Muscle layer of duodenum (tissue), 2 donors: ENCODE measurements around the gene NR2C2.

ENCODE experiments used
- H3K27ac ChIP-seq: one replicate; pipeline ENCODE4 v1.7.0; 2013; ENCODE audit warnings: mild to moderate bottlenecking, low read length
- H3K27me3 ChIP-seq: one replicate; pipeline ENCODE4 v1.7.0; 2013; ENCODE audit warnings: low read depth, mild to moderate bottlenecking, control low read depth, low read length
- H3K36me3 ChIP-seq, 2 donors: one replicate each; pipeline ENCODE4 v1.7.0; 2013; ENCODE audit warnings: low read length in 2 of 2, control low read depth in 1 of 2, mild to moderate bottlenecking in 1 of 2; ENCODE audit not compliant: insufficient read depth in 2 of 2, control insufficient read depth in 1 of 2
- H3K4me1 ChIP-seq, 2 donors: one replicate each; pipeline ENCODE4 v1.7.0; 2013; ENCODE audit warnings: low read length in 2 of 2, mild to moderate bottlenecking in 2 of 2, control low read depth in 1 of 2, moderate library complexity in 1 of 2; ENCODE audit not compliant: insufficient read depth in 2 of 2, control insufficient read depth in 1 of 2
- H3K4me3 ChIP-seq, 2 donors: one replicate each; pipeline ENCODE4 v1.7.0; 2013; ENCODE audit warnings: low read length in 2 of 2, low read depth in 1 of 2, mild to moderate bottlenecking in 1 of 2
- H3K9me3 ChIP-seq, 2 donors: one replicate each; pipeline ENCODE4 v1.7.0; 2013; ENCODE audit warnings: low read length in 2 of 2, control low read depth in 1 of 2, mild to moderate bottlenecking in 1 of 2; ENCODE audit not compliant: control insufficient read depth in 1 of 2
- donor health status: healthy.

The NR2C2 gene

GRCh38 chr3:14911651-14912050 lies 35.7 kb upstream of the NR2C2 start:
- Histone ChIP-seq H3K4me3 (no peak overlapping the region), H3K27ac (no peak overlapping the region), H3K27me3 (no peaks in the 10 kb centered on the region), H3K4me1 (peaks cover 0 to 9% of the 10 kb centered on the region in 2 donors), H3K9me3 (no peaks in the 10 kb centered on the region), H3K36me3 (peaks cover 0 to 6% of the 10 kb centered on the region in 2 donors)

DNA sequence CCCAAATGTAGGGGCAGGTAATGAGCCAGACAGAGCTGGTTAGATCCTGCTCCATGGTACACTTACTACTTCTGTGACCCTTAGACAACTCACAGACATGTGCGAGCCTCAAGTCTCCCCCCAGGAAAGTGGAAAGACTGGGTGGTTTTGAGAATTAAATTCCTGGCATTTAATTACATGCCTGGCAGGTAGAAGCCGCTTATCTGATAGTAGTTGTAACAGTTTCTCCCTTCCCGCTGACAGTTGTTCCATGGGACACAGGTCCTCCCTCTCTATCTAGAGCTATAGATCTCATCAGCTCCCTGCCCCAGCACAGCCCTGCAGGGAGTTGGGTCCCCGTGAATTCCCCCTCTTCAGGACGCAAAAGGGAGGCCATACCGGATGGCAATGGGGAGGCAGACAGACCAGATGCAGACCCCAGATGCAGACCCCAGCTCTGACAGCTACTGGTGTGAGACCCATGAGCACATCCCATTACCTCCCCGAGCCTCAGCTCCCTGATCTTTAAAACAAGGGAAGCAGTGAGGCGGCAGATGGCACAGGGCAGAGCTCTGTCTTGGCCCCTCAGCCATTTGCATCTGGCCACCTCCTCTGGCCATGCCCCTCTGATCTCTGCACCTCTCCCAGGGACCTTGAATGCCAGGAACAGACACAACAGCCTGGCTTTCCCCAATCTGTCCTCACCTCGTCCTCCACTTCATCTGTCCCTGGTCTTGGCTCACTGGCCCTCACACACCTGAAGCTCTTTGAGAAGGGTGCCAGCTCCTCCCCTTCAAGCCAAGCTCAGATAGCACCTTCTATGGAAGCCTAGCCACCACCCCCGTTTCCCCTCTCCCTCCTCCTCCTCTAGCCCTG lies 34.1 kb upstream of the NR2C2 start:
- no peaks in the 10 kb centered on the region for H3K9me3 ChIP-seq
- H3K4me1 ChIP-seq, result peaks cover 0 to 9% of the 10 kb centered on the region in 2 donors
- no peak overlapping the region for H3K27ac ChIP-seq
- peaks cover 0 to 6% of the 10 kb centered on the region in 2 donors for H3K36me3 ChIP-seq
- no peak overlapping the region for H3K4me3 ChIP-seq
- H3K27me3 ChIP-seq, result no peaks in the 10 kb centered on the region

- peaks cover 0 to 9% of the 10 kb centered on the region in 2 donors for H3K4me1 ChIP-seq
- H3K27ac ChIP-seq, result no peak overlapping the region
- no peaks in the 10 kb centered on the region for H3K27me3 ChIP-seq
- H3K36me3 ChIP-seq, result peaks cover 0 to 6% of the 10 kb centered on the region in 2 donors
- H3K4me3 ChIP-seq, result no peak overlapping the region
- H3K9me3 ChIP-seq, result no peaks in the 10 kb centered on the region
Measured at GRCh38 chr3:14913926-14914778, 33.2 kb upstream of the NR2C2 start.

DNA sequence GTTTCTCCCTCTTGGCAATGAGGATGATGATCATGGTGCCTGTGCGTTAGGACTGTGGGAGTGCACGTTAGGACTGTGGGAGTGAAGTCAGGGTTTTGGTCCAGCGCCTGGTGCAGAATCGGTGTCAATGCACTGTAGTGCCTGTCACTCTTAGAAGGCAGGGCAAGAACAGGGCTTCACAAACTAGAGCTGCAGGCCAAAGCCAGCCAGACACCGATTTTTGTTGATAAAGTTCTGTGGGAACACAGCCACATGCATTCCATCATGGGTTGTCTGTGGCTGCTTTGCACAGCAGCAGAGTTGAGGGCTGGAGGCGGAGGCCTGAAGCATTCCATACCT lies 32.6 kb upstream of the NR2C2 start:
- Histone ChIP-seq H3K4me3 (no peak overlapping the region), H3K36me3 (peaks cover 0 to 6% of the 10 kb centered on the region in 2 donors), H3K4me1 (peaks cover 0 to 9% of the 10 kb centered on the region in 2 donors), H3K9me3 (no peaks in the 10 kb centered on the region), H3K27me3 (no peaks in the 10 kb centered on the region), H3K27ac (no peak overlapping the region)

- H3K9me3 ChIP-seq, result no peaks in the 10 kb centered on the region
- no peak overlapping the region for H3K4me3 ChIP-seq
- peaks cover 0 to 5% of the 10 kb centered on the region in 2 donors for H3K36me3 ChIP-seq
- peaks cover 0 to 9% of the 10 kb centered on the region in 2 donors for H3K4me1 ChIP-seq
- H3K27ac ChIP-seq, result no peak overlapping the region
- H3K27me3 ChIP-seq, result no peaks in the 10 kb centered on the region
Measured at GRCh38 chr3:14915636-14916222, 31.7 kb upstream of the NR2C2 start.

DNA sequence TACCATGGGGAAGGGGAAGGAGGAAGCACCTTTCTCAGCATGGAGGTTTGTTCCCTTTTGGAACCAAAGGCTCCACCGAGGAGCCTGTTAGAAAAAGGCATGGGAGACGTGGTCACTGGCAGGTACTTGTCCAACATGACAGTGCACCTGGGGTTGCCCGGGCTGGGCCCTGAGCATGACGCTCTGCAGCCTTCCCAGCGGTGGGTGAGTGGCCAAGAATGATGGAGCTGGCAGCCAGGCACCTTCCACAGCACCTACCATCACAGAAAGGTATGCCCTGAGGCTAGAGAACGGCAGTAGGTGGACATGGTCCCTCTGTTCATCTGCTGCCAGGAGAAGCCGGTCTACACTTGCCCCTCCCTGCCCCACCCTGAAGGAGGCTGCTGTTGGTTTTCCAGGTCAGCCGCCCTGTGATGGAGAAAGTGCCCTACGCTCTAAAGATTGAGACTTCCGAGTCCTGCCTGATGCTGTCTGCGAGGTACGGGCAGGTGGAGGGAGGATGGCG lies 29.0 kb upstream of the NR2C2 start:
- Histone ChIP-seq H3K9me3 (no peaks in the 10 kb centered on the region), H3K27ac (no peak overlapping the region)

GRCh38 chr3:14920536-14920935 lies 26.8 kb upstream of the NR2C2 start:
- H3K27ac ChIP-seq, result no peak overlapping the region
- H3K36me3 ChIP-seq, result no peaks in the 10 kb centered on the region
- no peaks in the 10 kb centered on the region for H3K27me3 ChIP-seq
- no peaks in the 10 kb centered on the region for H3K9me3 ChIP-seq
- peaks cover 4 to 8% of the 10 kb centered on the region in 2 donors for H3K4me1 ChIP-seq
- no peak overlapping the region for H3K4me3 ChIP-seq

More for the DNA sequence above, 29.0 kb upstream of the NR2C2 start:
- Histone ChIP-seq H3K4me3 (no peak overlapping the region), H3K36me3 (no peaks in the 10 kb centered on the region), H3K27me3 (no peaks in the 10 kb centered on the region), H3K4me1 (peaks cover 4 to 17% of the 10 kb centered on the region in 2 donors)

DNA sequence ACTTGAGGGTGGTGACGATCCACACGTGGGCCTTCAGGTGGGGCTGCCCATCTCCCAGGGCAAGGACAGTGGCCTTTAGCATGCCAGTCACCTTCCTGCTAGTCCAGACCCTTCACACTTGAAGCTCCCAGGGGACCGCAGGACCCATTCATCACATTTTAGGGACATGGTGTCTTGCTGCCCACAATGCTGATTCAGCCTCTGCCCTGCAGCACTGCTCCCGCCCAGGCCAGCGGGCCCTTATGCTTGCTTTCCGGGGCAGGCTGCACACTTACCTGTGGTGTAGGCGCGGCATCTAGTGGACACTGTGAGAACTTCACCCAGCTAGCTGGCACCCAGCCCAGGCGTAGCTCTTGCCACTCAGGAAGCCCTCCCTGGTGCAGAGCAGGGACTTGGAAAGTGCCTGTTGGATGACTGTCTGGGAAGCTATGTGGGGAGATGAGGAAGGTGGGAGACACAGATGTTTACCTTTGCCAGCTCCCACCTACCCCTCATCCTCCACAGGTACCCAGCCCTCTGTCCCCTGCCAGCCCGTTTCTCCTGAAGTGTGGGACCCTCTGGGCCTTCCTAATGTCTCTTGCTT lies 26.3 kb upstream of the NR2C2 start:
- Histone ChIP-seq H3K4me3 (no peak overlapping the region), H3K27me3 (no peaks in the 10 kb centered on the region), H3K4me1 (peaks cover 4 to 8% of the 10 kb centered on the region in 2 donors), H3K36me3 (no peaks in the 10 kb centered on the region), H3K27ac (no peak overlapping the region), H3K9me3 (no peaks in the 10 kb centered on the region)

DNA sequence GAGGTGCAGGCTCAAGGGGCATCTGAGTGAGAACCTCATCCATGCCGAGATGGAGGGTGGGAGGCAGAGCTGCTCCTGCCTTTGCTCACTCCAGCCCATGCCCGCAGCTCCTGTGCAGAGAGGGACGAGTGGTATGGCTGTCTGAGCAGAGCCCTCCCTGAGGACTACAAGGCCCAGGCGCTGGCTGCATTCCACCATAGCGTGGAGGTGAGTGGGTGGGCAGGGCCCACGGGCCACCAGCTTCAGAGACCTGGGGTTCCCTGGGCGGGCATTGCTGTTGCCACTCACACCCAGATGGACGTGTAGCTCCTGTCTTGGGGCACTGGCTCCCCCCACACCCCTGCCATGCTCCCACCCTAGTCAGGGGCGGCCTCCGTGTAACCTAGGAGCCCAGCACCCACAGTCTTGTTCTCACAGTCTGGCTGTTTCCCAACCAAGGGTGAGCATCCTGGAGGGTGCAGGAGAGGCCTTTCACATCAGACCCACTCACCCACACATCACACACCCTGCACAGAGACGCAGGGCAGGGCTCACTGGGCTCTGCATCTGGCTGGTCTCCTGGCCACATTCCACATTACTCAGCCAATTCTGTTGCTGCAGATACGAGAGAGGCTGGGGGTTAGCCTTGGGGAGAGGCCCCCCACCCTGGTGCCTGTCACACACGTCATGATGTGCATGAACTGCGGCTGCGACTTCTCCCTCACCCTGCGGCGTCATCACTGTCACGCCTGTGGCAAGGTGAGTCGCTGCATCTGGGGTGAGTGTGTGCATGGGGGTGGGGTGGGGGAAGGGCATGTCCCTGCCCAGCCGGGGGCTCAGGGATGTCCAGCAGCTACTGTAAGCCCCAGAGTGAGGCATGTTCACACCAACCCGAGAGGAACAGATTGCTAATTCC lies 25.3 kb upstream of the NR2C2 start:
- H3K9me3 ChIP-seq, result no peaks in the 10 kb centered on the region
- H3K36me3 ChIP-seq, result peaks cover 3 to 5% of the 10 kb centered on the region in 2 donors
- H3K27ac ChIP-seq, result no peak overlapping the region
- H3K4me1 ChIP-seq, result peaks cover 4 to 8% of the 10 kb centered on the region in 2 donors
- no peaks in the 10 kb centered on the region for H3K27me3 ChIP-seq
- H3K4me3 ChIP-seq, result no peak overlapping the region

GRCh38 chr3:14922863-14923262 lies 24.5 kb upstream of the NR2C2 start:
- no peak overlapping the region for H3K27ac ChIP-seq
- peaks cover 4 to 8% of the 10 kb centered on the region in 2 donors for H3K4me1 ChIP-seq
- no peaks in the 10 kb centered on the region for H3K9me3 ChIP-seq
- H3K4me3 ChIP-seq, result no peak overlapping the region
- H3K27me3 ChIP-seq, result no peaks in the 10 kb centered on the region
- H3K36me3 ChIP-seq, result peaks cover 3 to 5% of the 10 kb centered on the region in 2 donors
